ENCODE measurements around the gene AOC3. TPM values are rescaled to one million over a fixed set of nuclear protein-coding genes. Genes with fewer than 3 reads are reported as not detected.
"Not testable (repeated sequence)": the region's sequence is repeated elsewhere in the genome, so short reads cannot be mapped to it uniquely, and the experiment has no call there.

The AOC3 gene
- total and polyA plus RNA-seq, 5 donors = 11.5 to 29.9 (median 27.9) TPM

DNA sequence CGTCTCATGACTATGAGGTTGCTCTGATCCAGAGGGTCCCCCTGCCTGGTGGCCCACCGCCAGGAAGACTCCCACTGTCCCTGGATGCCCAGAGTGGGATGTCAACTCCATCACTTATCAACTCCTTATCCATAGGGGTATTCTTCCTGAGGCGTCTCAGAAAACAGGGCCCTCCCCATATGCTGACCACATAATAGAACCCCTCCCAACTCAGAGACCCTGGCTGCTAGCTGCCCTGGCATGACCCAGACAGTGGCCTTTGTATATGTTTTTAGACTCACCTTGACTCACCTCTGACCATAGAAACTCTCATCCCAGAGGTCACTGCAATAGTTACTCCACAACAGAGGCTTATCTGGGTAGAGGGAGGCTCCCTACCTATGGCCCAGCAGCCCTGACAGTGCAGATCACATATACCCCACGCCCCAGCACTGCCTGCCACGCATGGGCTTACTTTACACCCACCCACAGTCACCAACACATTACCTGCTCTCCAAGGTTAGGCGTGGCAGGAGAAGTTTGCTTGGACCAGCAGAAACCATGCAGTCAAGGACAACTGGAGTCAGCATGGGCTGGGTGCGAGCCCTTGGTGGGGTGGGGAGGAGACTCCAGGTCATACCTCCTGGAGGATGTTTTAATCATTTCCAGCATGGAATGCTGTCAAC is 47.3 kb downstream of the AOC3 start:
- no peak overlapping the region for H3K4me3 ChIP-seq (ENCODE audit: low read length)
- ATAC-seq (no peak), DNase-seq (no peak)
- H3K27ac ChIP-seq (ENCODE audit: low read length) = no peak overlapping the region
- no peaks in the 10 kb centered on the region for H3K9me3 ChIP-seq (ENCODE audit: control insufficient read depth, low read length)
- peaks cover 6% of the 10 kb centered on the region for H3K4me1 ChIP-seq (ENCODE audit: control insufficient read depth, insufficient read depth, low read length)
- 90% methylated on average over 7 of the region's 7 CpGs for WGBS
- intact Hi-C loops (cut with DNase I) = no loop called here
- no peaks in the 10 kb centered on the region for H3K27me3 ChIP-seq (ENCODE audit: control insufficient read depth, insufficient read depth)

DNA sequence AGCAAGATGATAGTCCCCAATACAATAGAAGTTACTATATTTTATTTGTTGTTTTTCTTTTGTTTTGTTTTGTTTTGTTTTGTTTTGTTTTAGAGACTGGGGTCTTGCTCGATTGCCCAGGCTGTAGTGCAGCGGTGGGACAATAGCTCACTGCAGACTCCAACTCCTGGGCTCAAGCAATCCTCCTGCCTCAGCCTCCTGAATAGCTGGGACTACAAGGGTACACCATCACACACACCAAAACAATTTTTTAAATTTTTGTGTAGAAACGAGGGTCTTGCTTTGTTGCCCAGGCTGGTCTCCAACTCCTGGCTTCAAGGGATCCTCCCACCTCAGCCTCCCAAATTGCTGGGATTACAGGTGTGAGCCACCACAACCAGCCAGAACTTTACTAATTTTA is 49.0 kb downstream of the AOC3 start:
- H3K4me3 ChIP-seq (ENCODE audit: low read length); H3K4me1 ChIP-seq (ENCODE audit: control insufficient read depth, insufficient read depth, low read length); H3K27me3 ChIP-seq (ENCODE audit: control insufficient read depth, insufficient read depth); DNase-seq; intact Hi-C loops (cut with DNase I); ATAC-seq; H3K9me3 ChIP-seq (ENCODE audit: control insufficient read depth, low read length); H3K27ac ChIP-seq (ENCODE audit: low read length): not testable (repeated sequence)
- WGBS = 86% methylated on average over 3 of the region's 3 CpGs

DNA sequence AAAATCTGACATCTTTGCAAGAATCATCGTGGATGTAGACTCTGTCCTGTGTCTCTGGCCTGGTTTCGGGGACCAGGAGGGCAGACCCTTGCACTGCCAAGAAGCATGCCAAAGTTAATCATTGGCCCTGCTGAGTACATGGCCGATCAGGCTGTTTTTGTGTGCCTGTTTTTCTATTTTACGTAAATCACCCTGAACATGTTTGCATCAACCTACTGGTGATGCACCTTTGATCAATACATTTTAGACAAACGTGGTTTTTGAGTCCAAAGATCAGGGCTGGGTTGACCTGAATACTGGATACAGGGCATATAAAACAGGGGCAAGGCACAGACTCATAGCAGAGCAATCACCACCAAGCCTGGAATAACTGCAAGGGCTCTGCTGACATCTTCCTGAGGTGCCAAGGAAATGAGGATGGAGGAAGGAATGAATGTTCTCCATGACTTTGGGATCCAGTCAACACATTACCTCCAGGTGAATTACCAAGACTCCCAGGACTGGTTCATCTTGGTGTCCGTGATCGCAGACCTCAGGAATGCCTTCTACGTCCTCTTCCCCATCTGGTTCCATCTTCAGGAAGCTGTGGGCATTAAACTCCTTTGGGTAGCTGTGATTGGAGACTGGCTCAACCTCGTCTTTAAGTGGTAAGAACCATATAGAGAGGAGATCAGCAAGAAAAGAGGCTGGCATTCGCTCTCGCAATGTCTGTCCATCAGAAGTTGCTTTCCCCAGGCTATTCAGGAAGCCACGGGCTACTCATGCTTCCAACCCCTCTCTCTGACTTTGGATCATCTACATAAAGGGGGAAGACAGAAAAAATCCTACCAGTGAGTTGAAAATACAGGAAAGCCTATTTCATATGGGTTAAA is 49.7 kb downstream of the AOC3 start, which contains the start of gene G6PC1:
Gene G6PC1, plus strand, starts transcription at position 340 of the 872 bp plus-strand sequence. Its CDS starts 78 bp downstream, at position 418.
- 85% methylated on average over 12 of the region's 12 CpGs for WGBS
- no peaks in the 10 kb centered on the region for H3K4me1 ChIP-seq (ENCODE audit: control insufficient read depth, insufficient read depth, low read length)
- H3K9me3 ChIP-seq (ENCODE audit: control insufficient read depth, low read length) = no peaks in the 10 kb centered on the region
- ATAC-seq = no peak
- no peaks in the 10 kb centered on the region for H3K27me3 ChIP-seq (ENCODE audit: control insufficient read depth, insufficient read depth)
- no peak within 1 kb of the TSS for H3K4me3 ChIP-seq (ENCODE audit: low read length)
- intact Hi-C loops (cut with DNase I) = no loop called here
- DNase-seq = no peak
- no peak within 1 kb of the TSS for H3K27ac ChIP-seq (ENCODE audit: low read length)

DNA sequence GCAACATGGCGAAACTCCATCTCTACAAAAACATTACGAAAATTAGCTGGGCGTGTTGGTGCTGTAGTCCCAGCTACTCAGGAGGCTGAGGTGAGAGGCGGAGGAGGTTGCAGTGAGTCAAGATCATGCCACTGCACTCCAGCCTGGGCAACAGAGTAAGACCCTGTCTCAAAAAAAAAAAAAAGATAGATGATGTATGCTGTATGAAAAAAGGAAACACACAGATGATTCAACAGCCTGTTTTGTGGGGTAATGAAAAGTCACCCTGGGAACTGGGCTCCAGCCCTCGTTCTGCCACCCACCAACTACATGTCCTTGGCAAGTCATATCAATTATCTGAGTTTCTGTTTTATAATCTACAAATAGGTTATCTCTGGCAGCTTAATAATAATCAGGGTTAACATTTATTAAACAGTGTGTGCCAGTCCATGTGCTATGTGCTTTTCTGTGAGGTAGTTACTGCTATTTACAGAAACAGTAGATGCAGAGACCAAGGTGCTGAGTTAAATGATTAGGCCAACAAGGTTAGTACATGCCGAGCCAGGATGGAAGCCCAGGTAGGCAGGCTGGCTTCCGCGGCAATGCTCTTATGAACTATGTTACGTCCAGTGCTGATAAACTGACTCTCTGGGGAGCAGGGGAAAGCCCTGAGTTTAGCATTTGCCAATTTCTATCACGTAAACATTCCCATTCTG is 50.7 kb downstream of the AOC3 start:
- ATAC-seq (no peak), DNase-seq (no peak)
- H3K4me1 ChIP-seq (ENCODE audit: control insufficient read depth, insufficient read depth, low read length) = no peaks in the 10 kb centered on the region
- no peak overlapping the region for H3K4me3 ChIP-seq (ENCODE audit: low read length)
- H3K9me3 ChIP-seq (ENCODE audit: control insufficient read depth, low read length) = no peaks in the 10 kb centered on the region
- 73% methylated on average over 10 of the region's 10 CpGs for WGBS
- H3K27ac ChIP-seq (ENCODE audit: low read length) = no peak overlapping the region
- H3K27me3 ChIP-seq (ENCODE audit: control insufficient read depth, insufficient read depth) = no peaks in the 10 kb centered on the region
- intact Hi-C loops (cut with DNase I) = no loop called here

DNA sequence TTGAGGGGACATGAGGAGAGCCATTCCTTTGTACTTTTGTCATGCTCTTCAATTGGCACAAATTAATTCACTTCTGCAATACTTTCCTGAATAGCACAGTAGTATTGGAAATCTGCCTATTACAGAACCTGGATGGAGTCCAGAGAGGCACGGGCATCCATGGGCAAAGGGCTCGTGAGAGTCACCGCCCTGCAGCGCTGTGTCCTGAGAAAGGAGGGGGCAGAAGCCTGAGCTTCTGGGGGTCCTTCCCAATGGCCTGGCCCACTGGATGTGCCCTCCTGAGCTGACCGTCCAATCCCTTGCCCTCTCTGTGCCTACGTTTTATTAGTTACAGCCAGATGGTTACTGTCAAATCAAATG is 53.1 kb downstream of the AOC3 start:
- ATAC-seq (no peak), DNase-seq (no peak)
- 67% methylated on average over 6 of the region's 6 CpGs for WGBS
- H3K4me3 ChIP-seq (ENCODE audit: low read length) = no peak overlapping the region
- no peaks in the 10 kb centered on the region for H3K9me3 ChIP-seq (ENCODE audit: control insufficient read depth, low read length)
- intact Hi-C loops (cut with DNase I) = no loop called here
- H3K4me1 ChIP-seq (ENCODE audit: control insufficient read depth, insufficient read depth, low read length) = no peaks in the 10 kb centered on the region
- no peaks in the 10 kb centered on the region for H3K27me3 ChIP-seq (ENCODE audit: control insufficient read depth, insufficient read depth)
- no peak overlapping the region for H3K27ac ChIP-seq (ENCODE audit: low read length)

DNA sequence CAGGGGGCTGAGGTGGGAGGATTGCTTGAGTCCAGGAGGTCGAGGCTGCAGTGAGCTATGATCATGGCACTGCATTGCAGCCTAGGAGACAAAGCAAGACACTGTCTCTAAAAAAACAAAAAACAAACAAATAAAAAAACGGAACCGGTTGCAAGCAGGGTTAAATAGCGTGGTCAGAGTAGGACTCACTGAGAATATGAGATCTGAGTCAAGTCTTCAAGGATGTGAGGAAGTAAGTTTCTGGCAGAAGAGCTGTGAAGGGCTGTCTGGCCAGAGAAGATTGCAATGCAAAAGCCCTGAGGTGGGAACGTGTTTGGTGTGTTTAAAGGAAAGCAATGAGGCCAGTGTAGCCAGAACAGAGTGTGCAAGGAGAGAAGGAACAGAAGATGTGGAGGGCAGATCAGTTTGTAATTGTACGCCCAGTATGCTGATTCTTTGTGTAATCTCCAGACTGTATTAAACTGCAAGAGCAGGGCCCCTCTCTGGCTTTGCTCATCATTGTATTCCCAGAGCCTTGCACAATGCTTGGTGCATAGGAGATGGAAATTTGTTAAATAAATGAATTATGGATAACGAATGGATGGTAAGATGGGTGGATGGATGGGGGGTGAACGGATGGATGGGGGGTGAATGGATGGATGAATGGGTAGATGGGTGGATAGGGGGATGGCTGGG is 55.9 kb downstream of the AOC3 start:
- Histone ChIP-seq H3K9me3 (ENCODE audit: control insufficient read depth, low read length) (no peaks in the 10 kb centered on the region), H3K27me3 (ENCODE audit: control insufficient read depth, insufficient read depth) (no peaks in the 10 kb centered on the region), H3K4me3 (ENCODE audit: low read length) (no peak overlapping the region), H3K4me1 (ENCODE audit: control insufficient read depth, insufficient read depth, low read length) (no peaks in the 10 kb centered on the region), H3K27ac (ENCODE audit: low read length) (no peak overlapping the region)
- DNase-seq (no peak), ATAC-seq (no peak)
- intact Hi-C loops (cut with DNase I) = no loop called here
- 72% methylated on average over 8 of the region's 8 CpGs for whole genome bisulfite sequencing

Small RNA genes lying within 50 kb of the gene (microRNA-seq; reads per million reads assigned to microRNA genes)
- gene MIR6781 = 0 to 0.54 reads per million in 2 donors

Other genes with a start within 250 kb of the AOC3 start
- 10 to 100 TPM; 23.9 to 27.0 (median 25.5) TPM for gene RETREG3, start 241.8 kb upstream of the AOC3 start, total RNA-seq
- gene RETREG3, start 241.8 kb upstream of the AOC3 start, polyA plus RNA-seq = 13.0 TPM
- 10 to 100 TPM; 34.3 to 60.7 (median 46.0) TPM for gene TUBG1, start 241.5 kb upstream of the AOC3 start, total RNA-seq
- 48.9 TPM for gene TUBG1, start 241.5 kb upstream of the AOC3 start, polyA plus RNA-seq
- gene TUBG2, start 191.9 kb upstream of the AOC3 start, total RNA-seq = 10 to 100 TPM; 11.6 to 21.3 (median 18.4) TPM
- gene TUBG2, start 191.9 kb upstream of the AOC3 start, polyA plus RNA-seq = 19.8 TPM
- gene PLEKHH3, start 174.2 kb upstream of the AOC3 start, total RNA-seq = 10 to 100 TPM; 14.4 to 30.8 (median 23.9) TPM
- gene PLEKHH3, start 174.2 kb upstream of the AOC3 start, polyA plus RNA-seq = 23.0 TPM
- 1 to 10 TPM; 1.8 to 2.9 (median 2.5) TPM for gene CCR10, start 169.4 kb upstream of the AOC3 start, total RNA-seq
- 2.6 TPM for gene CCR10, start 169.4 kb upstream of the AOC3 start, polyA plus RNA-seq
- 1 to 10 TPM; 4.6 to 9.9 (median 7.1) TPM for gene CNTNAP1, start 168.7 kb upstream of the AOC3 start, total RNA-seq
- 4.6 TPM for gene CNTNAP1, start 168.7 kb upstream of the AOC3 start, polyA plus RNA-seq
- gene EZH1, start 106.2 kb upstream of the AOC3 start, total RNA-seq = 10 to 100 TPM; 32.4 to 53.2 (median 43.6) TPM
- gene EZH1, start 106.2 kb upstream of the AOC3 start, polyA plus RNA-seq = 22.5 TPM
- gene RAMP2, start 90.0 kb upstream of the AOC3 start, total RNA-seq = 10 to 100 TPM; 29.2 to 45.9 (median 40.9) TPM
- 73.5 TPM for gene RAMP2, start 90.0 kb upstream of the AOC3 start, polyA plus RNA-seq
- 10 to 100 TPM; 32.0 to 37.7 (median 33.0) TPM for gene VPS25, start 77.8 kb upstream of the AOC3 start, total RNA-seq
- 42.7 TPM for gene VPS25, start 77.8 kb upstream of the AOC3 start, polyA plus RNA-seq
- not detected for gene WNK4, start 70.6 kb upstream of the AOC3 start, total RNA-seq
- gene WNK4, start 70.6 kb upstream of the AOC3 start, polyA plus RNA-seq = 0.05 TPM
- gene COA3, start 52.5 kb upstream of the AOC3 start, total RNA-seq = 10 to 100 TPM; 64.4 to 74.4 (median 70.7) TPM
- gene COA3, start 52.5 kb upstream of the AOC3 start, polyA plus RNA-seq = 142 TPM
- under 1 TPM in 2 of 4 donors, not detected in 2; 0.20 to 0.53 TPM for gene CNTD1, start 52.3 kb upstream of the AOC3 start, total RNA-seq
- 0.59 TPM for gene CNTD1, start 52.3 kb upstream of the AOC3 start, polyA plus RNA-seq
- 10 to 100 TPM; 69.6 to 88.1 (median 71.8) TPM for gene BECN1, start 26.9 kb upstream of the AOC3 start, total RNA-seq
- 54.3 TPM for gene BECN1, start 26.9 kb upstream of the AOC3 start, polyA plus RNA-seq
- 10 to 100 TPM; 61.0 to 82.0 (median 70.1) TPM for gene PSME3, start 17.8 kb upstream of the AOC3 start, total RNA-seq
- 57.6 TPM for gene PSME3, start 17.8 kb upstream of the AOC3 start, polyA plus RNA-seq
- under 1 TPM; 0.37 to 0.67 (median 0.51) TPM for gene AOC2, start 6.6 kb upstream of the AOC3 start, total RNA-seq
- 0.52 TPM for gene AOC2, start 6.6 kb upstream of the AOC3 start, polyA plus RNA-seq
- not detected for gene G6PC1, start 49.6 kb downstream of the AOC3 start, total RNA-seq
- gene G6PC1, start 49.6 kb downstream of the AOC3 start, polyA plus RNA-seq = not detected
- gene AARSD1, start 113.3 kb downstream of the AOC3 start, total RNA-seq = 10 to 100 TPM; 26.0 to 35.7 (median 30.6) TPM
- 41.6 TPM for gene AARSD1, start 113.3 kb downstream of the AOC3 start, polyA plus RNA-seq
- gene PTGES3L, start 128.9 kb downstream of the AOC3 start, total RNA-seq = 10 to 100 TPM; 31.3 to 44.4 (median 34.5) TPM
- gene PTGES3L, start 128.9 kb downstream of the AOC3 start, polyA plus RNA-seq = 60.3 TPM
- gene RUNDC1, start 129.4 kb downstream of the AOC3 start, total RNA-seq = 10 to 100 TPM in 3 of 4 donors, 1 to 10 TPM in 1; 9.8 to 14.4 (median 10.7) TPM
- gene RUNDC1, start 129.4 kb downstream of the AOC3 start, polyA plus RNA-seq = 6.7 TPM
- gene RPL27, start 147.2 kb downstream of the AOC3 start, total RNA-seq = 100 to 1,000 TPM; 651 to 877 (median 735) TPM
- 2,068 TPM for gene RPL27, start 147.2 kb downstream of the AOC3 start, polyA plus RNA-seq
- gene IFI35, start 155.6 kb downstream of the AOC3 start, total RNA-seq = 10 to 100 TPM; 15.1 to 20.3 (median 19.5) TPM
- 19.1 TPM for gene IFI35, start 155.6 kb downstream of the AOC3 start, polyA plus RNA-seq
- 100 to 1,000 TPM in 1 of 4 donors, 10 to 100 TPM in 3; 85.9 to 107 (median 93.7) TPM for gene VAT1, start 171.2 kb downstream of the AOC3 start, total RNA-seq
- gene VAT1, start 171.2 kb downstream of the AOC3 start, polyA plus RNA-seq = 71.6 TPM
- gene RND2, start 174.0 kb downstream of the AOC3 start, total RNA-seq = 1 to 10 TPM; 2.9 to 5.3 (median 4.2) TPM
- 3.2 TPM for gene RND2, start 174.0 kb downstream of the AOC3 start, polyA plus RNA-seq